Mesenchymal stem cell (in vitro differentiated cells and primary cell): ENCODE results near the gene SLC35C1.

Source experiments
- DNase-seq: peaks from one replicate; pipeline ENCODE4 v3.0.0-alpha.2; 2013
- H2AFZ ChIP-seq: one replicate; pipeline ENCODE4 v1.6.1; 2013; ENCODE audit warnings: low read depth, mild to moderate bottlenecking, control low read depth, inconsistent platforms, low read length, moderate library complexity
- H2AK5ac ChIP-seq: 2 replicates; pipeline ENCODE4 v1.6.1; 2013; ENCODE audit warnings: low read length, moderate library complexity, mild to moderate bottlenecking, inconsistent platforms; ENCODE audit not compliant: severe bottlenecking
- H2BK120ac ChIP-seq: one replicate; pipeline ENCODE4 v1.6.1; 2013; ENCODE audit warnings: low read depth, mild to moderate bottlenecking, inconsistent platforms, low read length, moderate library complexity
- H2BK12ac ChIP-seq, 2 experiments: one replicate each; pipeline ENCODE4 v1.6.1; 2013; ENCODE audit warnings: inconsistent platforms in 2 of 2, low read length in 2 of 2, mild to moderate bottlenecking in 2 of 2, moderate library complexity in 2 of 2, control low read depth in 1 of 2
- H2BK15ac ChIP-seq: one replicate; pipeline ENCODE4 v1.6.1; 2013; ENCODE audit warnings: mild to moderate bottlenecking, low read depth, inconsistent platforms; ENCODE audit not compliant: poor library complexity, severe bottlenecking
- H2BK5ac ChIP-seq: 2 replicates; pipeline ENCODE4 v1.6.1; 2013; ENCODE audit warnings: low read depth, mild to moderate bottlenecking, low read length, control low read depth, inconsistent platforms; ENCODE audit not compliant: poor library complexity, severe bottlenecking
- H3K14ac ChIP-seq, 2 experiments: one replicate each; pipeline ENCODE4 v1.6.1; 2013; ENCODE audit warnings: inconsistent platforms in 2 of 2, low read length in 2 of 2, control low read depth in 1 of 2, mild to moderate bottlenecking in 1 of 2, moderate library complexity in 1 of 2
- H3K18ac ChIP-seq, 2 experiments: one replicate each; pipeline ENCODE4 v1.6.1; 2013; ENCODE audit warnings: inconsistent platforms in 2 of 2, low read length in 2 of 2, control low read depth in 1 of 2, low read depth in 1 of 2, mild to moderate bottlenecking in 1 of 2
- H3K23ac ChIP-seq, 2 experiments: one replicate each; pipeline ENCODE4 v1.6.1; 2013; ENCODE audit warnings: inconsistent platforms in 2 of 2, low read length in 2 of 2, mild to moderate bottlenecking in 2 of 2, moderate library complexity in 2 of 2, control low read depth in 1 of 2
- H3K27ac ChIP-seq: 2 replicates; pipeline ENCODE4 v1.5.1; 2013; ENCODE audit warnings: mild to moderate bottlenecking, moderate library complexity, low read length, control low read depth, inconsistent platforms; ENCODE audit not compliant: poor library complexity, severe bottlenecking
- H3K27me3 ChIP-seq, 2 experiments: 2 replicates each; pipeline versions ENCODE4 v1.6.1 to v1.7.0; 2013; ENCODE audit warnings: low read length in 2 of 2, mild to moderate bottlenecking in 2 of 2, moderate library complexity in 2 of 2, control low read depth in 1 of 2, inconsistent platforms in 1 of 2; ENCODE audit not compliant: control insufficient read depth in 1 of 2, insufficient read depth in 1 of 2
- H3K36me3 ChIP-seq, 2 experiments: 2 replicates each; pipeline versions ENCODE4 v1.6.1 to v1.7.0; 2013; ENCODE audit warnings: low read length in 2 of 2, control low read depth in 1 of 2, inconsistent platforms in 1 of 2, low read depth in 1 of 2, mild to moderate bottlenecking in 1 of 2; ENCODE audit not compliant: insufficient read depth in 2 of 2, control insufficient read depth in 1 of 2
- H3K4ac ChIP-seq, 2 experiments: one replicate each; pipeline ENCODE4 v1.6.1; 2013; ENCODE audit warnings: inconsistent platforms in 2 of 2, low read length in 2 of 2, mild to moderate bottlenecking in 2 of 2, moderate library complexity in 2 of 2, control low read depth in 1 of 2, low read depth in 1 of 2
- H3K4me1 ChIP-seq: 2 replicates; pipeline ENCODE4 v1.6.1; 2013; ENCODE audit warnings: low read depth, low read length, control low read depth; ENCODE audit not compliant: control insufficient read depth, insufficient read depth
- H3K4me2 ChIP-seq: 2 replicates; pipeline ENCODE4 v1.6.1; 2013; ENCODE audit warnings: low read length, mild to moderate bottlenecking, inconsistent platforms; ENCODE audit not compliant: poor library complexity, severe bottlenecking
- H3K4me3 ChIP-seq, 2 experiments: 2 replicates each; pipeline versions ENCODE4 v1.5.1 to v1.7.0; 2013; ENCODE audit warnings: low read length in 2 of 2, mild to moderate bottlenecking in 2 of 2, control low read depth in 1 of 2, low read depth in 1 of 2; ENCODE audit not compliant: insufficient read depth in 1 of 2
- H3K79me1 ChIP-seq: replicated peaks from 2 replicates; pipeline ENCODE4 v1.6.1; 2013; ENCODE audit warnings: mild to moderate bottlenecking, control low read depth, low read length, inconsistent platforms; ENCODE audit not compliant: poor library complexity, severe bottlenecking
- H3K9ac ChIP-seq: 2 replicates; pipeline ENCODE4 v1.7.0; 2013; ENCODE audit warnings: mild to moderate bottlenecking, low read length, moderate library complexity
- H3K9me3 ChIP-seq: 2 replicates; pipeline ENCODE4 v1.7.0; 2013; ENCODE audit warnings: mild to moderate bottlenecking, low read length; ENCODE audit not compliant: control insufficient read depth
- H4K8ac ChIP-seq: one replicate; pipeline ENCODE4 v1.6.1; 2013; ENCODE audit warnings: inconsistent platforms, mild to moderate bottlenecking, low read length, moderate library complexity
- H4K91ac ChIP-seq: one replicate; pipeline ENCODE4 v1.6.1; 2013; ENCODE audit warnings: mild to moderate bottlenecking, low read length, inconsistent platforms
- WGBS: methylation state at CpG from one replicate; pipeline ENCODE4 v1.1.7; 2013; ENCODE audit warnings: mixed read lengths; 5-methylcytosine and 5-hydroxymethylcytosine counted together

The SLC35C1 gene

GRCh38 chr11:45761659-45762058 lies 43.3 kb upstream of the SLC35C1 start:
- no peak overlapping the region for H3K4me2 ChIP-seq
- DNase-seq: no peak
- H2BK15ac ChIP-seq: no peak overlapping the region
- H3K27me3 ChIP-seq: peaks cover 27 to 53% of the 10 kb centered on the region in 2 experiments
- H3K36me3 ChIP-seq: no peaks in the 10 kb centered on the region
- H3K4me3 ChIP-seq: no peak overlapping the region
- no peak overlapping the region for H4K91ac ChIP-seq
- no peaks in the 10 kb centered on the region for H3K79me1 ChIP-seq
- no peak overlapping the region for H3K14ac ChIP-seq
- H2AK5ac ChIP-seq: no peak overlapping the region
- no peaks in the 10 kb centered on the region for H3K9me3 ChIP-seq
- H3K4ac ChIP-seq: no peak overlapping the region
- H3K4me1 ChIP-seq: no peaks in the 10 kb centered on the region
- H3K23ac ChIP-seq: no peak overlapping the region
- H2BK5ac ChIP-seq: no peak overlapping the region
- H2BK12ac ChIP-seq: no peak overlapping the region
- H3K9ac ChIP-seq: no peak overlapping the region
- no peak overlapping the region for H3K18ac ChIP-seq
- H2BK120ac ChIP-seq: no peak overlapping the region
- no peak overlapping the region for H3K27ac ChIP-seq
- WGBS: 93% methylated on average over 4 of the region's 6 CpGs
- no peak overlapping the region for H4K8ac ChIP-seq
- no peak overlapping the region for H2AFZ ChIP-seq

- H2BK5ac ChIP-seq: no peak overlapping the region
- no peak overlapping the region for H2BK12ac ChIP-seq
- WGBS: 82% methylated on average over 7 of the region's 8 CpGs
- no peaks in the 10 kb centered on the region for H3K36me3 ChIP-seq
- H3K4me3 ChIP-seq: no peak overlapping the region
- H3K4me1 ChIP-seq: no peaks in the 10 kb centered on the region
- H3K9ac ChIP-seq: no peak overlapping the region
- no peak overlapping the region for H3K4ac ChIP-seq
- H3K79me1 ChIP-seq: no peaks in the 10 kb centered on the region
- H2AFZ ChIP-seq: no peak overlapping the region
- DNase-seq: no peak
- no peak overlapping the region for H3K27ac ChIP-seq
- H3K27me3 ChIP-seq: peaks cover 41 to 67% of the 10 kb centered on the region in 2 experiments
- H3K4me2 ChIP-seq: no peak overlapping the region
- H3K18ac ChIP-seq: no peak overlapping the region
- H2BK15ac ChIP-seq: no peak overlapping the region
- H2BK120ac ChIP-seq: no peak overlapping the region
- no peak overlapping the region for H3K14ac ChIP-seq
- no peak overlapping the region for H3K23ac ChIP-seq
- H3K9me3 ChIP-seq: no peaks in the 10 kb centered on the region
- H2AK5ac ChIP-seq: no peak overlapping the region
- H4K8ac ChIP-seq: no peak overlapping the region
- H4K91ac ChIP-seq: no peak overlapping the region
These were observed 39.8 kb upstream of the SLC35C1 start for GRCh38 chr11:45765107-45765668.

GRCh38 chr11:45765836-45766235 lies 39.1 kb upstream of the SLC35C1 start:
- H2BK5ac ChIP-seq: no peak overlapping the region
- H2BK15ac ChIP-seq: no peak overlapping the region
- no peaks in the 10 kb centered on the region for H3K79me1 ChIP-seq
- H3K14ac ChIP-seq: no peak overlapping the region
- no peak overlapping the region for H2BK120ac ChIP-seq
- no peak overlapping the region for H4K8ac ChIP-seq
- H4K91ac ChIP-seq: no peak overlapping the region
- WGBS: 66% methylated on average over 3 of the region's 4 CpGs
- H2AFZ ChIP-seq: no peak overlapping the region
- H3K27ac ChIP-seq: no peak overlapping the region
- H2BK12ac ChIP-seq: no peak overlapping the region
- no peak overlapping the region for H2AK5ac ChIP-seq
- no peaks in the 10 kb centered on the region for H3K36me3 ChIP-seq
- H3K27me3 ChIP-seq: peaks cover 45 to 73% of the 10 kb centered on the region in 2 experiments
- H3K4me1 ChIP-seq: no peaks in the 10 kb centered on the region
- no peak overlapping the region for H3K4me3 ChIP-seq
- H3K9ac ChIP-seq: no peak overlapping the region
- no peaks in the 10 kb centered on the region for H3K9me3 ChIP-seq
- DNase-seq: no peak
- H3K4me2 ChIP-seq: no peak overlapping the region
- H3K4ac ChIP-seq: no peak overlapping the region
- H3K18ac ChIP-seq: no peak overlapping the region
- no peak overlapping the region for H3K23ac ChIP-seq

- Histone ChIP-seq H3K27ac (no peak overlapping the region), H2BK5ac (no peak overlapping the region)
These were observed 38.5 kb upstream of the SLC35C1 start for GRCh38 chr11:45766469-45766868.

More at GRCh38 chr11:45766469-45766868, 38.5 kb upstream of the SLC35C1 start:
- H2BK12ac ChIP-seq: no peak overlapping the region
- no peak overlapping the region for H3K9ac ChIP-seq
- no peak overlapping the region for H2BK120ac ChIP-seq
- H3K9me3 ChIP-seq: no peaks in the 10 kb centered on the region
- H4K91ac ChIP-seq: no peak overlapping the region
- H3K4me3 ChIP-seq: no peak overlapping the region
- H3K14ac ChIP-seq: no peak overlapping the region
- no peak overlapping the region for H2AK5ac ChIP-seq
- no peak overlapping the region for H2BK15ac ChIP-seq
- no peak overlapping the region for H3K23ac ChIP-seq
- WGBS: 72% methylated on average over 7 of the region's 7 CpGs
- no peak overlapping the region for H4K8ac ChIP-seq
- H3K4me2 ChIP-seq: no peak overlapping the region
- no peak overlapping the region for H3K4ac ChIP-seq
- H3K4me1 ChIP-seq: peaks cover 2% of the 10 kb centered on the region
- no peaks in the 10 kb centered on the region for H3K79me1 ChIP-seq
- no peaks in the 10 kb centered on the region for H3K36me3 ChIP-seq
- no peak for DNase-seq
- H3K27me3 ChIP-seq: peaks cover 45 to 76% of the 10 kb centered on the region in 2 experiments
- H3K18ac ChIP-seq: no peak overlapping the region
- no peak overlapping the region for H2AFZ ChIP-seq
